Sigmoid colon (tissue), 3 donors: ENCODE data around the gene FAM168B.

Experiments
- CTCF ChIP-seq, 4 experiments: fragments of 450-650 bp in 3 of 4; fragments of 200-600 bp in 1 of 4; IDR thresholded peaks; one replicate each; pipeline ENCODE4 v1.5.1; 2016 to 2019; ENCODE audit warnings: antibody characterized with exemption in 4 of 4, mild to moderate bottlenecking in 3 of 4, moderate library complexity in 2 of 4
- POLR2A ChIP-seq, 2 donors: fragments of 450-650 bp; IDR thresholded peaks; one replicate each; pipeline ENCODE4 v1.6.1; 2016; ENCODE audit warnings: antibody characterized with exemption in 2 of 2, mild to moderate bottlenecking in 2 of 2, moderate library complexity in 2 of 2

GRCh38 chr2:131037398-131038257, 55.6 kb downstream of the FAM168B start:
- TF ChIP-seq POLR2A (IDR thresholded peaks at IDR 0.05) (no peak), CTCF (IDR thresholded peaks at IDR 0.05) (no peak)
